Epithelial cell of proximal tubule (primary cell): ENCODE data around the gene KLF3. TPM values are rescaled to one million over a fixed set of nuclear protein-coding genes. Genes with fewer than 3 reads are reported as not detected.

Experiments used
- DNase-seq: peaks from one replicate; pipeline ENCODE4 v3.0.0-alpha.2; 2011; ENCODE audit warnings: low read depth
- H3K4me3 ChIP-seq: 2 replicates; pipeline ENCODE4 v1.5.1; 2011; ENCODE audit warnings: low read depth, mild to moderate bottlenecking, low read length
- CTCF ChIP-seq: conservative IDR thresholded peaks from 2 replicates; pipeline ENCODE4 v1.5.1; 2012; ENCODE audit warnings: low read depth, mild to moderate bottlenecking, low read length
- total RNA-seq: library from RNA; depleted of rRNA; stranded (reverse); fragments of >200 nt; gene quantifications from 2 replicates; pipeline ENCODE4 v1.2.3, GENCODE V29; 2015

KLF3 gene
- total RNA-seq, 1 donor from 2014 or later = 28.0 TPM

- no peak overlapping the region for H3K4me3 ChIP-seq
- no peak for DNase-seq
- no peak for TF ChIP-seq CTCF
Measured at GRCh38 chr4:38694330-38694729, 30.3 kb downstream of the KLF3 start.

GRCh38 chr4:38695809-38696208 lies 31.8 kb downstream of the KLF3 start:
- no peak for DNase-seq
- H3K4me3 ChIP-seq = no peak overlapping the region
- TF ChIP-seq CTCF = no peak

GRCh38 chr4:38696697-38697096 lies 32.7 kb downstream of the KLF3 start:
- no peak for DNase-seq
- H3K4me3 ChIP-seq = no peak overlapping the region
- TF ChIP-seq CTCF = no peak

GRCh38 chr4:38698176-38698575 lies 34.2 kb downstream of the KLF3 start:
- no peak for DNase-seq
- TF ChIP-seq CTCF = no peak
- no peak overlapping the region for H3K4me3 ChIP-seq

GRCh38 chr4:38699112-38699511 lies 35.1 kb downstream of the KLF3 start:
- no peak overlapping the region for H3K4me3 ChIP-seq
- no peak for DNase-seq
- TF ChIP-seq CTCF = no peak

- no peak for DNase-seq
- TF ChIP-seq CTCF = no peak
- H3K4me3 ChIP-seq = no peak overlapping the region
Measured at GRCh38 chr4:38703635-38704034, 39.6 kb downstream of the KLF3 start.

GRCh38 chr4:38704622-38705154 lies 40.7 kb downstream of the KLF3 start:
- no peak overlapping the region for H3K4me3 ChIP-seq
- DNase-seq = no peak
- no peak for TF ChIP-seq CTCF
